Spinal cord (tissue), 10 donors: ENCODE measurements around the gene STAM2. TPM values are rescaled to one million over a fixed set of nuclear protein-coding genes. Genes with fewer than 3 reads are reported as not detected.
"Not testable (repeated sequence)": the region's sequence is repeated elsewhere in the genome, so short reads cannot be mapped to it uniquely, and the experiment has no call there.

Experiments used
- DNase-seq, 6 donors: peaks; one replicate each; pipeline versions ENCODE4 v3.0.0 to v3.0.0-alpha.2; 2013 to 2015; ENCODE audit warnings: low spot score in 6 of 6, low read depth in 4 of 6
- H3K27ac ChIP-seq: one replicate; pipeline ENCODE4 v1.5.1; 2013; ENCODE audit warnings: low read depth, low read length, control low read depth
- H3K27me3 ChIP-seq: one replicate; pipeline ENCODE4 v1.6.1; 2013; ENCODE audit warnings: low read length; ENCODE audit not compliant: control insufficient read depth, insufficient read depth
- H3K36me3 ChIP-seq: one replicate; pipeline ENCODE4 v1.6.1; 2013; ENCODE audit warnings: low read length; ENCODE audit not compliant: control insufficient read depth, insufficient read depth
- H3K4me1 ChIP-seq: one replicate; pipeline ENCODE4 v1.6.1; 2013; ENCODE audit warnings: low read length; ENCODE audit not compliant: control insufficient read depth, insufficient read depth
- H3K4me3 ChIP-seq: one replicate; pipeline ENCODE4 v1.5.1; 2013; ENCODE audit warnings: low read depth, low read length, control low read depth
- H3K9me3 ChIP-seq: one replicate; pipeline ENCODE4 v1.6.1; 2013; ENCODE audit warnings: low read length; ENCODE audit not compliant: control insufficient read depth, insufficient read depth
- WGBS: methylation state at CpG from one replicate; pipeline ENCODE4 v1.1.5; 2013; ENCODE audit warnings: missing lambda C conversion rate; ENCODE audit not compliant: insufficient coverage; 5-methylcytosine and 5-hydroxymethylcytosine counted together
- polyA plus RNA-seq, 2 donors: library from polyadenylated mRNA; unstranded; fragments of 120-200 nt; gene quantifications; one replicate each; pipeline ENCODE4 v1.2.1, GENCODE V29; 2013; ENCODE audit not compliant: insufficient read length in 2 of 2
- total RNA-seq, 2 donors: library from RNA; depleted of rRNA in 1 of 2; stranded (reverse); fragments of 120-200 nt in 1 of 2; fragments of >200 nt in 1 of 2; gene quantifications; one replicate each; pipeline versions ENCODE4 v1.2.3 to v1.2.4, GENCODE V29; 2013 to 2014
- donor health status: healthy.

STAM2 gene
- total and polyA plus RNA-seq, 4 donors, result 25.4 to 59.7 (median 40.8) TPM

DNA sequence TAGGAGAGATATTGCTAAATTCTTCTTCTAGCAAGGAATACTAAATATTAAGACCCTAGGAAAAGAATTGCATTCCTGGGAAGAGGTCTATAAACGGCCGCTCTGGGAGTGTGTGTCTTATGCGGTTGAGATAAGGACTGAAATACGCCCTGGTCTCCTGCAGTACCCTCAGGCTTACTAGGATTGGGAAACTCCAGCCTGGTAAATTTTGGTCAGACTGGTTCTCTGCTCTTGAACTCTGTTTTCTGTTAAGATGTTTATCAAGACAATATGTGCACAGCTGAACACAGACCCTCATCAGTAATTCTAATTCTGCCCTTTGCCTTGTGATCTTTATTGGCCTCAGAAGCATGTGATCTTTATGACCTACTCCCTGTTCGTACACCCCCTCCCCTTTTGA is 11.9 kb downstream of the STAM2 start:
- not testable (repeated sequence) for H3K27me3 ChIP-seq, H3K36me3 ChIP-seq, DNase-seq, H3K4me3 ChIP-seq, H3K9me3 ChIP-seq, H3K4me1 ChIP-seq, H3K27ac ChIP-seq
- 86% methylated on average over 5 of the region's 5 CpGs for WGBS

DNA sequence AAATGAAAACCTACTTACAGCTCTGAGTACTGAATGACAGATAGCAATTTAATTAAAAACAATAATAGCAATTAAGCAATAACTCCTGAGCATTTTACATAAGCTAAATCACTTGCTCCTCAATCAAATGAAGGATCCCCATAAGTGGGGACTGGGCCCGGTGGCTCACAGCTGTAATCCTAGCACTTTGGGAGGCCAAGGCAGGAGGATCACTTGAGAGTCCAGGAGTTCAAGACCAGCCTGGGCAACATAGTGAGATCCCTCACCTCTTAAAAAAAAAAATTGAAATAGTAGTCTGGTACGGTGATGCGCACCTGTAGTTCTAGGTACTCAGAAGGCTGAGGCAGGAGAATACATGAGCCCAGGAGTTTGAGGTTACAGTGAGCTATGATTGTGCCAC is 13.4 kb downstream of the STAM2 start:
- peaks cover 3% of the 10 kb centered on the region for H3K4me1 ChIP-seq
- WGBS, result 100% methylated on average over 1 of the region's 3 CpGs

DNA sequence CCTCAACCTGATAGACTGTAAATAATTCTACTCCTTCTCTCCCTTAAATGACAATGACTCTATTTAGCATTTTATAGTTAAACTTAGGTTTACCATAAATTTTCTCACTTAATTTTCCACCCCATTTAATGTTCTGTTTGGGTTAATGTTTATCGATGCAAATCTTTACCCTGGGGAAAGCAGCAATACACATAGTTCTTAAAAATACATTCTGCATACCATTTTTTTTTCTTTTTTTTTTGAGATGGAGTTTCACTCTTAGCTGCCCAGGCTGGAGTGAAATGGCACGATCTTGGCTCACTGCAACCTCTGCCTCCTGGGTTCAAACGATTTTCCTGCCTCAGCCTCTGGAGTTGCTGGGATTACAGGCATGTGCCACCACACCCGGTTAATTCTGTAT is 14.0 kb downstream of the STAM2 start:
- H3K36me3 ChIP-seq, result peaks cover 4% of the 10 kb centered on the region
- peaks cover 3% of the 10 kb centered on the region for H3K9me3 ChIP-seq
- WGBS, result 69% methylated on average over 2 of the region's 4 CpGs

More for the DNA sequence above, 13.4 kb downstream of the STAM2 start:
- Histone ChIP-seq H3K27me3 (no peaks in the 10 kb centered on the region), H3K27ac (no peak overlapping the region), H3K4me3 (no peak overlapping the region), H3K36me3 (peaks cover 4% of the 10 kb centered on the region), H3K9me3 (peaks cover 3% of the 10 kb centered on the region)
- DNase-seq, result no peak

DNA sequence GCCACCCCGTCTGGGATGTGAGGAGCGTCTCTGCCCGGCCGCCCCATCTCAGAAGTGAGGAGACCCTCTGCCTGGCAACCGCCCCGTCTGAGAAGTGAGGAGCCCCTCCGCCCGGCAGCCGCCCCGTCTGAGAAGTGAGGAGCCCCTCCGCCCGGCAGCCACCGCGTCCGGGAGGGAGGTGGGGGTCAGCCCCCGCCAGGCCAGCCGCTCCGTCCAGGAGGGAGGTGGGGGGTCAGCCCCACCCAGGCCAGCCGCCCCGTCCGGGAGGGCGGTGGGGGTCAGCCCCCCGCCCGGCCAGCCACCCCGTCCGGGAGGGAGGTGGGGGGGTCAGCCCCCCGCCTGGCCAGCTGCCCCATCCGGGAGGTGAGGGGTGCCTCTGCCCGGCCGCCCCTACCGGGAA is 15.2 kb downstream of the STAM2 start:
- not testable (repeated sequence) for H3K4me1 ChIP-seq, H3K27me3 ChIP-seq, H3K27ac ChIP-seq, H3K9me3 ChIP-seq, H3K36me3 ChIP-seq, DNase-seq, H3K4me3 ChIP-seq
- 98% methylated on average over 9 of the region's 31 CpGs for WGBS

More for the DNA sequence above, 14.0 kb downstream of the STAM2 start:
- H3K27me3 ChIP-seq, result no peaks in the 10 kb centered on the region
- peaks cover 3% of the 10 kb centered on the region for H3K4me1 ChIP-seq
- H3K4me3 ChIP-seq, result no peak overlapping the region
- no peak overlapping the region for H3K27ac ChIP-seq
- no peak for DNase-seq

DNA sequence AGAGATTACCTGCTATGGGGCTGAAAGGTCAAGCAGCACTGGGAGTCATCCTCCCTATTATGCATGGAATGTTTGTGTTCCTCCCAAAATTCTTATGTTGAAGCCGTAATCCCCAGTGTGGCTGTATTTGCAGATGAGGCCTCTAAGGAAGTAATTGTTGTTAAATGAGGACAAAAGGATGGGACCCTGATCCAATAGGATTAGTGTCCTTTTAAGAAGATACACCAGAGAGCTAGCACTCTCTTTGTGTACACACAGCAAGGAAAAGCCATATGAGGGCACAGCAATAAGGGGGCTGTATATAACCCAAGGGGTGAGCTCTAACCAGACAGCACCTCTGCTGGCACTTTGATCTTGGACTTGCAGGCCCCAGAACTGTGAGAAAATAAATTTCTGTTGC is 18.3 kb downstream of the STAM2 start:
- Histone ChIP-seq H3K4me3 (no peak overlapping the region), H3K9me3 (peaks cover 3% of the 10 kb centered on the region), H3K4me1 (no peaks in the 10 kb centered on the region), H3K27ac (no peak overlapping the region), H3K36me3 (peaks cover 4% of the 10 kb centered on the region), H3K27me3 (no peaks in the 10 kb centered on the region)
- DNase-seq, result no peak
- WGBS, result no CpG with 5 or more reads among the region's 1 CpG

DNA sequence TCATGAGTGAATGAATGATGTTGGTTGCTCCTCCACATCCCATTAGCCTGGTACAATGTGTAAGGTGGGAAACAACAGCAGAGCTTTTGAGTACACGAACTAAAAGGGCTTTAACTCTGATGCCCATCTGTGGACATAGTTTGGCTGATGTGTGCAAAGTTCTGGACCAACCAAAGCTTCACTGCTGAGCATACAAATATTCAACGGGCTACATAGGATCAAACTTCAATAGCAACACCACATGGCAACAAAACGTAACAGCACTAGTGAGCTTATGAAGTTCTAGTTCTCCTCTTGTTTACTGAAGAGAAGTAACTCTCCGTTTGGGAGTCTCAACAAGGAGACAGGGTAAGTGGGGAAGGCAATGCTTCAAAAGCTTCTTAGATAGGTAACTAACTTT is 20.4 kb downstream of the STAM2 start:
- H3K27me3 ChIP-seq, result no peaks in the 10 kb centered on the region
- 100% methylated on average over 1 of the region's 4 CpGs for WGBS
- no peaks in the 10 kb centered on the region for H3K4me1 ChIP-seq

GRCh38 chr2:152154462-152154861 is 21.1 kb downstream of the STAM2 start:
- Histone ChIP-seq H3K27me3 (no peaks in the 10 kb centered on the region), H3K9me3 (peaks cover 5% of the 10 kb centered on the region), H3K4me3 (no peak overlapping the region), H3K27ac (no peak overlapping the region), H3K36me3 (no peaks in the 10 kb centered on the region), H3K4me1 (no peaks in the 10 kb centered on the region)
- no peak for DNase-seq
- 89% methylated on average over 6 of the region's 7 CpGs for WGBS

More for the DNA sequence above, 20.4 kb downstream of the STAM2 start:
- Histone ChIP-seq H3K9me3 (peaks cover 5% of the 10 kb centered on the region), H3K36me3 (peaks cover 4% of the 10 kb centered on the region), H3K4me3 (no peak overlapping the region), H3K27ac (no peak overlapping the region)
- no peak for DNase-seq

DNA sequence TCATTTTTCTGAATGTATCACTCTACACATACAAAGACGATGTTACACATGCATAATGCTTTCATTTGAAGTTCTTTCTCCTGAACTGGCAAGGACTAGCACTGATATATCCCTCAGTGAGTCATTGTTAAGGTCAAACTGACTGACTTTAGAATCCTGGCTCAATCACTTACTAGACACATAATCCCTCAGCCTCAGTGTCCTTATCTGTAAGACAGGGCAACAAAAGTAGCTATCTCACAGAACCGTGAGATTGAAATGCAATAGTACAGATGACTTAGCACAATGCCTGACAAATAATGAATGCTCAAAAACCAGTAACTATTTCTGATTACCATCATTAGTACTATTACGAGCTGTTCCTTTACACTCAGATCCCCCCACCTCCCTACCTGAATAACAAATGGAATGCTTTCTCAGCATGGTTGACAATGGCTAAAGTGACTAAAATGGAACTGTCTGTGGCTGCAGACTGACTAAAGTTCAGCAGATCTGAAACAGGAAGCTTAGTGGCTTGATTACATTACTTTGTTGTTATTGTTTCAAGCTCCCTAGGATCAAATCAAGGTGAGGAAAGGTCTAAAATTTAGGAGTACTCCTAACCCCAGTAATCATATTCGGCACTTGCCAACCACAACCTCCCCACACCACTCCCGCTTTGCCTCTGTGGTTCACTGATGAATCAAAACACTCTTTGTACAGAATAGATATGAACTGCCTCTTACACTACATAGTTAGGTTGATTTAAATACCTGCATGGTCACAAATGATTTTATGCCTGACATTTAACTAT is 40.9 kb downstream of the STAM2 start:
- H3K36me3 ChIP-seq, result no peaks in the 10 kb centered on the region
- no peak for DNase-seq
- H3K27ac ChIP-seq, result no peak overlapping the region
- H3K4me1 ChIP-seq, result no peaks in the 10 kb centered on the region
- H3K27me3 ChIP-seq, result no peaks in the 10 kb centered on the region
- no peak overlapping the region for H3K4me3 ChIP-seq
- WGBS, result 79% methylated on average over 2 of the region's 5 CpGs
- no peaks in the 10 kb centered on the region for H3K9me3 ChIP-seq

DNA sequence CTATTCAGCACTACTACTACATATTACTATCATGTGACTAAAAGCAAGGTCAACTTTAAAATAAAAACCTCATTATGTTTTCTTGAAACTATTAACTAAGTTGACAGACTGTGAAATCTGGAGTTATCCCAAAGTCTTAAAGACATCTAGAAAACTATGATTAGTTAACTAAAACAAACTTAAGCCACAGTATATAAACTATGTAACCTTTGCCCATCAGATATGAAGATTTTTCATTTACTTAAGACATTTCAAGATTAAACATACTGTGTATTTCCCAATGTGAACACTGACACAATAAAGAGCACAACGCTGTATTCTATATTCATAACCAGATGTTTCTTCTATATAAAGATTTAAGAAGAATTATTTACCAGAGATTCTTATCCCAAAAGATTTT is 43.3 kb downstream of the STAM2 start:
- WGBS, result no CpG with 5 or more reads among the region's 1 CpG
- no peak for DNase-seq
- Histone ChIP-seq H3K27ac (no peak overlapping the region), H3K4me1 (no peaks in the 10 kb centered on the region), H3K4me3 (no peak overlapping the region), H3K36me3 (no peaks in the 10 kb centered on the region), H3K9me3 (no peaks in the 10 kb centered on the region), H3K27me3 (no peaks in the 10 kb centered on the region)

- Histone ChIP-seq H3K4me3 (no peak overlapping the region), H3K36me3 (peaks cover 3% of the 10 kb centered on the region), H3K4me1 (no peaks in the 10 kb centered on the region), H3K27ac (no peak overlapping the region), H3K9me3 (no peaks in the 10 kb centered on the region), H3K27me3 (no peaks in the 10 kb centered on the region)
- DNase-seq, result no peak
Measured at GRCh38 chr2:152127628-152128027, 47.9 kb downstream of the STAM2 start.
